GM19328 (cell line): Measurements from ENCODE around the gene TFRC.
"Not testable (repeated sequence)": the region's sequence is repeated elsewhere in the genome, so short reads cannot be mapped to it uniquely, and the experiment has no call there.

Experiments used
- ATAC-seq: cut with Tn5 transposase; IDR thresholded peaks from one replicate; pipeline ENCODE4 v1.9.1; 2021; ENCODE audit warnings: mild to moderate bottlenecking, moderate library complexity; ENCODE audit not compliant: unreplicated experiment

The TFRC gene

DNA sequence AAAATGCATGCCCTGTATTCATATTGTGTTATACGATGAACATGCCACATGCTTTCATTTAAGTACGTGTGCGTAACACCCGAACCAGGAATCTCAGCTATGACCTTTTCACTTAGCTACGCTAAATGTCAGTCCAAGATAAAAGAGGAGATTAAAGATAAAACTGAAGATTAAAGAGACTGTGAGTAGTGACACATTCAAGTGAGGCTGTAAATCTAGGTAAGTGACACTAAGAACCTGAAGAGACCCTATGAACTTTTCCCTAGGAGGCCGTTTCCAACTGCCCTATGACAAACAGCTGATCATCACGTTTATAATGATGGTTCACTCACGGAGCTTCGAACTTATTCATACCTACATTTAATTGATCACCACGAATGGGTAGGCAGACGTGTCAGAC is 32.2 kb downstream of the TFRC start:
- ATAC-seq: no peak

DNA sequence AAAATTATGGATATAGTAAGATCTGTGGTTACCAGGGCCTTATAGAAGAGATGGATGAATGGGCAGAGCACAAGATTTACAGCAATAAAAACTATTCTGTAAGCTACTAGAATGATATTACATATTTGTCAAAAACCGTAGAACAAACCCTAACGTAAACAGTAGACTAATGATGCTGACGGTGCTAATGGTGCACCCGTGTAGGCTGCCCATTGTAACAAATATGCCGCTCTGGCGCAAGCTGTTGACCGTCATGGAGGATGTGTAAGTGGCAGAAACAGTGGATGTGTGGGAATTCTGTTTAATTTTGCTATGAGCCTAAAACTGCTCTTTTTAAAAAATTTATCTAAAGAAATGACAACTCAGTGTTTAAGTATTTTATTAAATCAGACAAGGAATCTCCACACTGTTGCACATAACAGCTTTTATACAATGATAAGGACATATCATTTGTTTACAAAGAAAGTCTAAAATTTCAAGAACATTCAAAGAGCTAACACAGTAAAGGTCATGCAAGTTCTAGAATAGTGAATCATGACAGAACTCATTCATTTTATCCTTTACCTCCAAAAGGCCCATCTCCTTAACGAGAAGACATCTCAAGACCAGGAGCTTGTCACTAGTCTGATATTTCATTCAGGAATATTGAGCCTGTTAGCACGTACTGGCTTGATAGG is 32.8 kb downstream of the TFRC start:
- ATAC-seq: no peak

DNA sequence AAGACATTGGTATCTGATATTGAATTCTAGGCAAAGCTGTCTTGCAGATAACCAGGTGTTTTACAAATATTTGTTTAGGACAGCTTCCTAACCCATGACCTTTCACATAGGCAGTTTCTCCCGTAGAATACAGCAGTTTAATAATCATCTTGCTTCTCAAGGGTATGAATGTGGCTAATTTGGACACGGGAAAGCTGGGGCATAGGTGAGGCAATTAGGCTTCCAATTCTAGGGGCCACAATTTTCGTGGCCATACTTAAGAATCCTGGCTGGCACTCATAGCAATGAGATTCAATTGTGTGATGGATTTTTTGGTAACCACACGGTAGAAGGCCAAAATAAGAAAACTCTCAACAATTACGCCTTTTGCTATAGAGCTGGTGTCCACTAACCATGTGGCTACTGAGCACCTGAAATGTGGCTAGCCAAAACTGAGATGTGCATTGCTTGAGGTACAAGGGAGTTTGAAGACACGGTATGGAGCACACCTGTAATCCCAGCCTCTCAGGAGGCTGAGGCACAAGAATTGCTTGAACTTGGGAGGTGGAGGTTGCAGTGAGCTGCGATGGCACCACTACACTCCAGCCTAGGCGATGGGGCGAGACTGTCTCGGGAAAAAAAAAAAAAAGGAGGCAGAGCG is 34.4 kb downstream of the TFRC start:
- ATAC-seq: no peak

DNA sequence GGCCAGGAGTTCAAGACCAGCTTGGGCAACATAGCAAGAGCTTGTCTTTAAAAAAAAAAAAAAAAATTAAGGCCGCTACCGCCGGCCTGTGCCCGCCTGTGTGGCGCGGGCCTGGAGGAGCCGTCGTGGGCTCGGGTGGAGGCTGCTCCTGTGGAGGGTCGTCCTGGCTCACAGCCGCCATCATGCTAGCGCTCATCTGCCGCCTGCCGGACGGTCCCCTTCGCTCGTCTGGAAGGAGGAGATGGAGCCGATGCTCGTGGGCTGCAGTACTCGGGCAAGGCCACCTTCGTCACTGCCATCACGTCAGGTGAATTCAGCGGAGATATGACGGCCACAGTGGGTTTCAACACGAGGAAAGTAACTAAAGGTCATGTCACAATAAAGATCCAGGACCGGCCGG is 37.4 kb downstream of the TFRC start:
- no peak for ATAC-seq

DNA sequence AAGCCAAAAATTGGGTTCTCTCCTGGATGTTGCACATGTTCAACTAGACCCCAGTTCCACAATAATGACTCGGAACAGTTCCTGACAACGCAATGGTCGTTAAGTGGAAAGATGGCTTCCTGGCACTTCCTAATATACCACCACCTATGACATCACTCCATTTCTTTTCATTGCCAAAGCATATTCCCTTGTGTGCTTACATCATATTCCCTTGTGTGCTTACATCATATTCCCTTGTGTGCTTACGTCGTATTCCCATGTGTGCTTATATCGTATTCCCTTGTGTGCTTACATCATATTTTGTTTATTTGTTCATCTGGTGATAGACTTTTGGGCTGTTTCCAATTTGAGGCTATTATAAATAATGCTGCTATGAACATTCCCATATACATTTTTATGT is 39.2 kb downstream of the TFRC start:
- no peak for ATAC-seq

DNA sequence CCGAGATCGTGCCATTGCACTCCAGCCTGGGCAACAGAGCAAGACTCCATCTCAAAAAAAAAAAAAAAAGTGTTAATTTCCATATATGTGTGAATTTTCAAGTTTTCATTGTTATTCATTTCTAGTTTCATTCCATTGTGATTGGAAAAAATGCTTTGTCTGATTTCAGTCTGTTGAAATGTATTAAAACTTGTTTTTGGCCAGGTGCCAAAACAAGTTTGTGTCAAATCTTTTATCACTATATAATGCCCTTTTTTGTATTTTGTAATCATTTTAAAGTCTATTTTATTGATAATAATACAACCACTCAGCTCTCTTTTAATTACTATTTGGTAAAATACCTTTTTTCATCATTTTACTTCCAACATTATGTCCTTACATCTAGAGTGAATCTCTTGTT is 42.5 kb downstream of the TFRC start:
- ATAC-seq: no peak

DNA sequence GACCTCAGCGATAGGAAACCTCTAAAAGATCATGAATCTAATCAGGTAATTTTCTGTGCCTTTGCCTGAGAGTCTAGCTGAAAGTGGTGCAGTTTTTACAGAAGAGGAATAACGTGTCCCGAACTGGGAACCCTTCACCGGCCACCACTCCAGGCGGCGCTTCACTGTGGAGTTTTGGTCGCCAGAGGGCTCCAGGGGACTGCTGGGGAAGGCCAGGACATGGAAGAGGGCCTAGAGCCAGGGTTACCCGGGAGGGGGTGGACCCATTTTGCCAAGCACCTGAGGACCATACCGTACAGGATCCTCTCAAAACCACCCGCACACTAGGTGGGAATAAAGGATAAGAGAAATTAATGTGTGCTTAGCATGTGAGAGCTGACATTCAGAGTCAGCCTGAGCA is 55.8 kb downstream of the TFRC start:
- ATAC-seq: not testable (repeated sequence)

DNA sequence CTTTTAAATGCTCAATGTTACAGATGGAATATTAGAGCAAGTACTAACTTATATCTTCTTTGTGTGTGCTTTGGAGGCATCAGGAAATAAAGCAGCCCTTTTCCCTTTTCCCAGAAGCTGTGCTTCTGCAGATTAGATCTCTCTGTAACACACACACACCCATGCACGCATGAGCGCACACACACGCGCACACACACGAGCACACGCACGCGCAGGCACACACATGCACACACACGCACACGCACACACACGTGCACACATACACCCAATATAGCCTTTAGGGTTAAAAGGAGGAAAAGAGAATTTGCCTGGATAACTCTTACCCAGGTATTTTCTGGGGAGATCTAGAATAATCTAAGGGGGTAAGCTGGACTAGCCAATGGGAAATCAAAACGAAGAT is 56.9 kb downstream of the TFRC start:
- no peak for ATAC-seq

DNA sequence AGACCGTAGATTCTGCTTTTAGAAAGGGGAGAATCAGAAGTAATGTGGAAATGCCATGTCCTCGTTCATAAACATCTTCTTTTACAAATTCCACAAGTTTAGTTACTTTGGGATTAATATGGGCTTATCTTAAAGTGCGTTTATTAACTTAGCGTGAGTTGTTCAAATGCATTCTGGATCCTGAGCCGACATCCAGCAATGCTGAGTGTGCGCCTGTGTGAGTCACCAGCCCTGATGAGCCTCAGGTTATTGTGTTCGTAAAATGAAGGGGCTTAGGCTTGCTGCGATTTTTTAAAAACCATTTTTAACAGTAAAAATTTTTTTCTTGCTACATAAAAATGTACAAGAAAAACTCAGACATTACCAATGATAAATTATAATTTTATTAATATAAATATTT is 57.9 kb downstream of the TFRC start:
- no peak for ATAC-seq

DNA sequence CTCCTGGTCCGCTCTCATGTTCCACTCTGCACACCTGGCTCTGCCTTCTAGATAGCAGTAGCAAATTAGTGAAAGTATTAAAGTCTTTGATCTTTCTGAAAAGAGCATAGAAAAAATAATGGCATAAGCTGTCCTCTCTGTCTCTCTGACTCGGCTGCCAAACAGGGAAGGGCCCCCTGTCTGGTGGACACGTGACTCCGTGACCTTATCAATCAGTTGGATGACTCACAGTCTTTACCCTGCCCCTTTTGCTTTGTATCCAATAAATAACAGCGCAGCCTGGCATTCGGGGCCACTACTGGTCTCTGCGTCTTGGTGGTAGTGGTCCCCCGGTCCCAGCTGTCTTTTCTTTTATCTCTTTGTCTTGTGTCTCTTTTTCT is 59.4 kb downstream of the TFRC start:
- not testable (repeated sequence) for ATAC-seq

DNA sequence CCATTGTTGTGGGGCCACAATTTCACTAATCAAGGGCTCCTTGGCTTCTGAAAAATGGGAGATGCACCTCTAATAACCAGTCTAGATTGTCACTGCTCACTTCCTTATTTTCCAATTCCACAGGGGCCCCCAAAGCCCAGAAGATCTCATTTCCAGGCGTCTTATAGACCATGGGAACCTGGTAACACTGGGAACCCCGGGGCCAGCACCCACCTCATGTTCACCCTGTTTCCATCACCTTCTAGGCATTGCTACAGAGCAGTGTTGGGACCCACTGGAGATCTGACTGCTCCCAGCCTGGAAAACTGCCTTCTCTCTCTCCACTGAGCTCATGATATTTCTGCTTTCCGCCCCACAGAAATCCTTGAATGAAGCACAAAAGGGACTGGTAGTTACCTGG is 61.5 kb downstream of the TFRC start:
- no peak for ATAC-seq

DNA sequence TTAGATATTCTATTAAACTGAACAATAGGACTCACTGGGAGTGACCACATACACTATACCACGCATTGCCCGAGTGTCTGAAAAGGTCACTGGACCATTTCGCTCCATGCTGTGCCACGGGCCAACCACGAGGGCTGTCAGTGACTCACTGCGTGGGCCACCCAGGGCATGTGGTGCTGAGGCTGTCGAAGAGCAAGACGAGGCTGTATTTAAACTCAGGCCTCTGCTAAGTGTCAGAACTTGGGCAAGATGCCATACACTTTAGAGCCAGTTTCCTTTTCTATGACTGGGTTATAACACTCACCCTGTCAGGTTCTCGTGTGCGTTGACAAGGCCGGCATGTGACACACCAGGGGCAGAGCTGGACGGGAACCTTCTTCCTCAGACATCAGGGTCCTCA is 62.3 kb downstream of the TFRC start:
- ATAC-seq: not testable (repeated sequence)

DNA sequence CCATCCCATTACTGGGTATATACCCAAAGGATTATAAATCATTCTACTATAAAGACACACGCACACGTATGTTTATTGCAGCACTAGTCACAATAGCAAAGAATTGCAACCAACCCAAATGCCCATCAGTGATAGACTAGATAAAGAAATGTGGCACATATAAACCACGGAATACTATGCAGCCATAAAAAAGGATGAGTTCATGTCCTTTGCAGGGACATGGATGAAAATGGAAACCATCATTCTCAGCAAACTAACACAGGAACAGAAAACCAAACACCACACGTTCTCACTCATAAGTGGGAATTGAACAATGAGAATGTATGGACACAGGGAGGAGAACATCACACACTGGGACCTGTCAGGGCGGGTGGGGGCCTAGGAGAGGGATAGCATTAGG is 63.7 kb downstream of the TFRC start:
- not testable (repeated sequence) for ATAC-seq

DNA sequence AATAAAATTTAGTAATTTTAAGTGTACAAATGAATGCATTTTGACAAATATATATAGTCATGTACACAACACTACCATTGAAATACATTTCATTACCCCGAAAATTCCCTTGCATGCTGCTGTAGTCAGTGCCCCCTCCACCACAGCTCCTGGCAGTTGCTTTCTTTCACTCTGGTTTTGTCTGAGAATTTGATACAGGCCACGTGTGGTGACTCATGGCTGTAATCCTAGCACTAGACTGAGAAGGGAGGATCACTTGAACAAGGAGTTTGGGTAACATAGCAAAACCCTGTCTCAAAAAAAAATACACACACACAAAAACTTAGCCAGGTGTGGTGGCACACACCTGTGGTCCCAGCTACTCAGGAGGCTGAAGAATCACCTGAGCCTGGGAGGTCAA is 65.4 kb downstream of the TFRC start:
- no peak for ATAC-seq

DNA sequence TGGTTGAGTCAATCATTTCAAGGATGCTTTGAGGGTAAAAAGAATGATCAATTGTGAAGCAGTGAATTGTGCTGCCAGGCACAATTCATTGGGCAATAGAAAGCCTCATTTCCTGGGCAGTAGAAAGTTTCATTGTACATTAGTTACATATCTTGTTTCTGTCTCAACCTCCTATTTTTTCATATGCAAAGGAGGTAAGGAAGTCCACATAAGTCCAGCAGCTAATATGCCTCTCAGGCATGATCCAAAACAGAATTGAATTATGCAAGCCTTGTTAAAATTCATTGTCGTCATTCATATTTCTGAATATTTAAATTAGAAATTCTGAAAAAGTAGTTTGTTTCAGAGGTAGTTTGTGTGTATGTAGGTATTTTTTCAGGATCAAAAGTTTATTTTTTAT is 65.8 kb downstream of the TFRC start:
- ATAC-seq: no peak

DNA sequence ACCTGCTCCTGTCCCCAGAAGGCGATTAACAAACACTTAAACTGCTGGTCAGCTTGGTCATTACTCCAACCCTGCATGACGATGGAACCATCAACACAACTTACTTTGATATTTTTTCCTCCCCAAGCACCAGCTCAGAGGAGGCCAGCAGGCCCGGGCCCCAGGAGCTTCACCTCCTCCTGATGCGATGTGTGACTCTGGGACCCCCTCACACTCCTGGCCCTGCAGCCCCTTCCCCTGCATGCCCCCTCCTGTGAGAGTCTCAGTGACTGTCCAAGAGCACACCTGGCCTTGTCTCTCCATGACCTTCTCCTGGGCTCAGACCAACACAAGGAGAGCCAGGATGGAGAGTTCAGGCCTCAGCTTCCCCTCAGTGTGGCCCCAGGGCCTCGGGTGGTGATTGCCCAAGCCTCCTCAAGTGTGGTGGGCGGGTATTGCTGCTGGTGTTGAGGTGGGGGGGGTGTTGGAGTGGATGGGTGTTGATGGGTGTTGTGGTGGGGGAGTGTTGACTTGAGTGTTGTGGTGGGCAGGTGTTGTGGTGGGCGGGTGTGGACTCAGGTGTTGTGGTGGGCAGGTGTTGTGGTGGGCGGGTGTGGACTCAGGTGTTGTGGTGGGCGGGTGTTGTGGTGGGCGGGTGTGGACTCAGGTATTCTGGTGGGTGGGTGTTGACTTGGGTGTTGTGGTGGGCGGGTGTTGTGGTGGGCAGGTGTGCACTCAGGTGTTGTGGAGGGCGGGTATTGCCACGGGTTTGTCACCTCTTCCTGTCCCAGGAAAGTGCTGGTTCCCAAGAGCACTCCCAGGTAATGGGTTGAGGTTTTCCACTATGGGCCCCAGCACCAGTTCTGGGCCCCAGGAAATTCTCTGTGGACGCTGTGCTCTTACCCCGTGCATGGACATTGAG is 68.1 kb downstream of the TFRC start:
- no peak for ATAC-seq

DNA sequence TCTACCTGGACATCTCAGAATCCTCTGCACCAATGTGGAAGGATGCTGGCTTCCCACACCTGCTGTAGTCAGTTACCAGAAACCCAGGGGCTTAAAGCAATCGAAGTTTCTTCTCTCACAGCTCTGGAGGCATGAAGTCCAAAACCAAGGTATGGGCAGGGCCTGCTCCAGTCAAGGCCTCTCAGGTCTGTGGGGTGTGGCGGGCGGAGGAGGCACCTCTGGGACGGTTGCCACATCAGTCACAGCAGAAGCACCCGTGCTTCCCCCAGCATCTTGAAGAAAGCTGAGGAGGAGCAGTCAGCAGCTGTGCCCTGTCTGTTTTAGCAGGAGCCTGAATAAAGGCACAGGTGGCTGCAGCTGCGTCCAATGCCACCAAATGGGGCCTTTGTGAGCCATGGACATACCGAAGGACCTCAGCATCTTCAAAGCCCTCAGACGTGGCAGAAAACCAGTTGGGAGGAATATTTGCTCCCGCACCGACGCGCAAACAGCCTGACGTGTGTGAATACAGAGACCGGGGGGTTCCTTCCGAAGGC is 68.9 kb downstream of the TFRC start:
- ATAC-seq: no peak

DNA sequence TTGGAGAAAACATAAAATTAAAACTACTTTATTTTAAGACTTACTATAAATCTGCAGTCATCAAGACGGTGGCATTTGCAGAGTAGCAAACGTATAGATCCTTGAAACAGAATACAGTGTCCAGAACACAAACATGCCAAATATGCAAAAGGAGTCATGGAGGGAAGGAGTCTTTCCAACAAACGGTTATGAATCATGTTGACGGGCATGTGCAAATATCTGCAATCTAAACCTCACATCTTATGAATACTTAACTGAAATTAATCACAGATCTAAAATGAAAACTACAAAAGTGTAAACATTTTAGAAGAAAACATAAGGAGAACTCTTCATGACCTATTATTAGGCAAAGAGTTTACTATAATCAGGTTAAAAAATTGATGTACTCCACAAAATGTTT is 69.4 kb downstream of the TFRC start:
- ATAC-seq: no peak

DNA sequence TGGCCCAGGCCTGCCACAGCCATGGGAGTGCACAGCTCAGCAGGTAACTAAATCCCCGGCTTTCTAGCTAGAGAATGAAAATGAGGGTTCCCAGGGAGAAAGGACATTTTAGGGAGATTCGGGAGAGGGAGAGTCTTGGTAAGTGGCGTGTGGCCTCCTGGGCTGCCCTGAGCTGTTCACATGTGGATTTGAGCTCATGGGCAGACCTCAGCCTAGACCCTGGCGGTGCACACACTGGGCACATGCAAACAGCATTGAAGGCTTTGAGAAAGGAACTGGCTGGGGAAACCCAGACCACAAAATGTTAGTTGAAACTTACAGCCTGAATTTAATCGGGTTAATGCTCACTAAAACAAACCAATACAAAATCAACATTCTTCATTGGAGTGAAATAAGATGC is 72.4 kb downstream of the TFRC start:
- no peak for ATAC-seq

DNA sequence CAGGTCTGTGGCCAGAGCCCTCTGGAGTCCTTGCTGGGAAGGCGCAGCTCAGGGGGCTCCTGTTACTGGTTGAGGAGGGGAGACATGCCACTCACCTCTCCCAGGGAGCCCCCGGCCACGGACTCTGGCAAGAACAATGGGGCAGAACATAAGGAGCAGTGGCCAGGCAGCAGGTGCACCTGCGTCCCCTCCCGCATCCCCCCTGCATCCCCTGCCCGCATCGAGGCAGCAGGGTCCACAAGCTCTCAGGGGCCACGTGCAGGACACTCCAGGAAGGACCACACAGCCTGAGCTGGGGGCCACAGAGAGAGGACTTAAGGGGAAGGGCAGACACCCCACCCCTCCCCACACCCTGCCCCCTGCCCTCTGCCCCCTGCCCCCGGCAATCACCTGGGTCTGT is 73.0 kb downstream of the TFRC start:
- no peak for ATAC-seq

DNA sequence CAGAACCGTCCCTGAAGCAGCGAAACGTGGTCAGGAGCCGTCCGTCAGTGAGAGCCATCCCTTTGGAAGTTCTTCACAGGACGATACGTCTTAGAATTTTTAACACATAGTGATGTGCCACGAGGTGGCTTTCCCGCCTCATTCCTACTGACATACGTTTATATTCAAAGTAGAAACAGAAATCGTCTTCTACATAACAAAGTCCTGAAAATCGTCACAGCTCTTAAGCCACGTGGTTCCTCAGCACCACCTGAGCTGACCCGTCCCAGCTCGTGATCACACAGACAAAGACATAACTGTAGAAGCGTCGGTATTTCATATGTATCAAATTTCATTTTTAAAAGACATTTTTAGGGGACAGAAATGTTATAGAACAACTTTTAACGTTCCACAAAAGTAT is 73.5 kb downstream of the TFRC start:
- no peak for ATAC-seq
